Head of caudate nucleus (tissue), 42 donors: ENCODE data around the gene LRRC45.

ENCODE experiments used
- DNase-seq, 42 donors: peaks; one replicate each; pipeline versions ENCODE4 v3.0.0 to v3.0.0-alpha.2; 2020 to 2021; ENCODE audit warnings: mixed read lengths in 7 of 42
- intact Hi-C: fragments of 100-400 bp; cut with DNase I; formaldehyde crosslinking; loops from one replicate; pipeline ENCODE4 v1.15.0; 2022

The LRRC45 gene

DNA sequence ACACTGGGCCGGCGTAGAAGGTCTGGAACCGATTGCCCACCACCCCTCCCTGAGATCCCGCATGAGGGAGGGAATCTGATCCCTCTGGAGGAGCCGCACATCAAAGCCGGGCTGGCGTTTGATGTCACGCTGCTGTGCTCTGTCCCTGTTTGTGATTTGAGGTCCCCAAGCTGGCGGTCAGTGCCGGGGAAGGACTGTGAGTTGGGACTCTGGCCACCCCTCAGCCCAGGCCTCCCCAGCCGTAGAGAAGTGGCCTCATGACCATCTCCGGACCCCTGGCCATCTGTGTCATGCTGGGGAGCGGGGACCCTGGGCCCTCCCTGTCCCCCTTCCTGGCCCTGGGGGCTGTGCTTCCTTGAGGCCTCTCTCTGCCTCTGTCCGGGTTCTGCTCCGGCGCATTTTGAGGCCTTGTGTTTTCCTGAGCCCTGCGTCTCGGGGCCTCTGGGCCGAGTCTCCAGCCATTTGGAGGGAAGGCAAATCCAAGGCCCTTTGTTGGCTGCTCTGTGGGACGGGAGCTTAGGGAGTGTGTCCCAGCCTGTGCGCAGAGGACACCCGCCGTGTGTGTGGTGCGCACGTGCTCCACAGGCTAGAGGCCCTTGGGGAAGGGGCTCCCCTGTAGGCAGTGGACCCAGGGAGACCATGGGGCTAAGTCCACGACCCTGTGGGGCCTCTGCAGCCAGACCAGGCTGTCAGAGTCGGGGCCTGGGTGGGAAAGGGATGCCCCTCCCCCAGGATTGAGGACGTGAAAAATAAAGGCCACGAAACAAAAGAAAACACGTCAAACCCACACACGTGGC lies 30.6 kb upstream of the LRRC45 start:
- no peak for DNase-seq

DNA sequence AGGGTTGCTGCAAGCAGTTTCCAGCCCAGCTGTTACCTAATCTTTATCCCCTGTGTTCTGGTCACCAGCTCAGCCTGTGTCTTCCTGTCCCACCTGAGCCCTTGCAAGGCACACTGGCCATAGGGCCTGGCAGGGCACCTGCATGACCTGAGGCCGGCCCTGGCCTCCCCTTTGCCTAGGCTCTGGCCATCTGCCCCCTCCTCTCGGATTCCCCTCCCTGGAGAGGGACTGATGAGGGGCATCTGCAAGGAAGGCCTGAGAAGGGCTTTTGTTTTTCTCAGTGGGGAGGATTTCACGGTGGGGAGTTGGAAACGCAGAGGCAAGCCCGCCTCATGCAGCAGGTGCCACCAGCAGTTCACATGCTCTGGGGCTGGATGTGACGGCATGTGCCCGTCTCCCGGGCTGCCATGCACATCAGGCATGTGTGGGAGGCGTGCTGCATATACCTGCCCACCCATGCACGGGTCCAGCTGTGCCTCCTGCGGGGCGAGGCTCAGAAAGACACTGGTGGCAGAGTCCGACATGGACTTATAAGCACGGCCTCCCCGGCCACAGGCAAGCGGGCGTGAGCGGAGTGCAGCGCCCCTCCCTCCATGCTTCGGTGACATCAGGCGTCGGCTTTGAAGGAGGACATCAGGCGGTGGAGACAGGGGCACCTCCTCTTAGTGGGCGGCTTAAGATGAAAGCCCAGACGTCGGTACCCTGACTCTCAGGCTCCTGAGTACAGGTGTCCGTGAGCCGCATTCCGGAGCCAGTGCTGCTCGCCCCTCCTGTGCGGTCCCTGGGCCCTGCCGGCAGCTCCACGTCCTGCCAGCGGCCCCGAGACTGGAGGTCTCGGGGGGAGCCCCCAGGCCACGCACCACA lies 29.1 kb upstream of the LRRC45 start:
- DNase-seq: peak in 10 of 42 donors; percentile 24 to 56 (median 36)
- intact Hi-C loops: no loop called here

More for the DNA sequence above, 30.6 kb upstream of the LRRC45 start:
- intact Hi-C loops: no loop called here

- peak in 2 of 42 donors; percentile 36 to 46 for DNase-seq
- intact Hi-C loops: no loop called here
These were observed 28.3 kb upstream of the LRRC45 start for GRCh38 chr17:81994593-81995462.

GRCh38 chr17:81995463-81996231 lies 27.5 kb upstream of the LRRC45 start:
- intact Hi-C loops: no loop called here
- DNase-seq: no peak

- intact Hi-C loops: no loop called here
- DNase-seq: no peak
These were observed 26.8 kb upstream of the LRRC45 start for GRCh38 chr17:81996232-81996756.

DNA sequence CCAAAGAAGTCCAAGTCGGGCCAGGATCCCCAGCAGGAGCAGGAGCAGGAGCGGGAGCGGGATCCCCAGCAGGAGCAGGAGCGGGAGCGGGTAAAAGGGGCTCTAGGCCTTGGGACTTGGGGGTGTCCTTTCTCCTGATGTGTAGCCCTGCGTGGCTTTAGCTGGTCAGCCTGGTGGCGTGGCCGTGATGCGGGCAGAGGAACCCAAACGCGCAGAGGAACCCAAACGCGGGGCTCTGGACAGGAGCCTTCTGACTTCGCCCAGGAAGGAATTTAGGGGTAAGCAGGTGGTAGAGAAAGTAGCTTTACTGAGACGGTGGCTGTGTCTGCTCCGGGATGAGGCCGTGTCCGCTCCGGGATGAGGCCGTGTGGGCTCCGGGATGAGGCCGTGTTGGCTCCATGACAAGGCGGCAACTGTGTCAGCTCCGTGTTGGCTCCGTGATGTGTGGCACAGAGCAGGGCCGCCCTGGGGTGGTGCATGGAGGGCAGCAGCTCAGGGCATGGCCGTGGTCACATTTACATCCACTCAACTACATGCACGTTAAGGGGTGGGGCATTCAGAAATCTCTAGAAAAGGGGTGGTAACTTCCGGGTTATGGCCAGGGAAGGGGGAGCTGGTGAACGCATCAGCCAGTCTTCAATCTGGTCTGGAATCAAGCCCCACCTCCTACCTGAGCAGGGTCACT lies 26.2 kb upstream of the LRRC45 start:
- intact Hi-C loops: no loop called here
- DNase-seq: no peak

DNA sequence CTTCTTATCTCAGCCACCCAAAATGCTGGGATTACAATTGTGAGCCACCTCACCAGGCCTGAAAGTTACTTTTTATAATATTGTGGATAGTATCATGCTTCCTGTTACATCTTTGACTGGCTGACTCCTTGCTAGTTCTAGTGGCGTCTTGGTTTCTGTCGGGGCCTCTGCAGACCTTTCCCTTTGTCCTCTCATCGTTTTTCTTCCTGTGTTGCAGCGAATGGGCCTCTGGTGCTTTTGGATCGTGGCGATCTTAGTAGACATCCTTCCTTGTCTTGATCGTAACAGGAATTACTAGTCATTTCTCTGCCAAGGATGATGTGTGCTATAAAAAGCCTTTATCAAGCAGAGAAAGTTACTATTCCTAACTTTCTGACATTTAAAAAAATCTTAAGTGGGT lies 24.9 kb upstream of the LRRC45 start:
- intact Hi-C loops: no loop called here
- no peak for DNase-seq

- DNase-seq: no peak
- intact Hi-C loops: no loop called here
These were observed 24.2 kb upstream of the LRRC45 start for GRCh38 chr17:81998691-81999438.

GRCh38 chr17:81999587-81999975 lies 23.5 kb upstream of the LRRC45 start:
- intact Hi-C loops: no loop called here
- no peak for DNase-seq

GRCh38 chr17:81999976-82000802 lies 22.9 kb upstream of the LRRC45 start:
- intact Hi-C loops: no loop called here
- no peak for DNase-seq

DNA sequence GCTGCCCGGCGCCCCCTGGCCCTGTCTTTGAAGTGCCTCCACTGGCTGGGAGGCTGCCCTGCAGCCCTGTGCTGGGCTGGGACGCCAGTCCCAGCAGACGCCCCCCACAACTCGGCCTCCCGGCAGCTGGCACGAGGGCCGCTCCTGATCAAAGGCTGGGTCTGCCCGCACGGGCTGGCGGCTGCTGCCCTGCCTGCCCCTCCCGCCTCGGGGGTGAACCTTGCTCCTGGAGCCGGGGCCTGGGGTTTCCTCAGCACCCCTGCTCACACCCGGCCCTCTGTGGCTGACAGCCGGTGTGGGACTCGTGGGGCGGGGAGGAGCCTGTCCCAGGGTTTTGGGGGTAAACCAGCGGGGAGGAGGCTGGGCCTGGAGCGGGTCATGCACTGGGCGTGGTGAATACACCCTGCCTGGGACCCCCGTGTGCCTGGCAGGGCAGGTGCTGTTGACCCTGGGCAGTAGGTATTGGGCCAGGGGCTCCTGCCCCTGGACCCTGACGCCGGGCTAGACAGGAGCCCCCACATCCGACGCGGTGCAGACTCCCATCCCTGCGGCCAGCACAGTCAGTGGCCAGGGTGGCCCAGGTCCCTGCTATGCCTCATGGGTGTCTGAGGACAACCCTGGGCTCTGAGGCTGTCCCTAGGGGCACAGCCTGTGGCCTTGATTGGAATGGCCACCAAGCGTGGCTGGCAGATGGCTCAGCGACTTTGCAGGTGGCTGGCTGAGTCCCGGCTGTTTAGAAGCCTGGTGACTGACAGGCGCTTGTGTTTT lies 22.1 kb upstream of the LRRC45 start:
- no peak for DNase-seq
- intact Hi-C loops: no loop called here

GRCh38 chr17:82001571-82002056 lies 21.5 kb upstream of the LRRC45 start:
- intact Hi-C loops: no loop called here

DNA sequence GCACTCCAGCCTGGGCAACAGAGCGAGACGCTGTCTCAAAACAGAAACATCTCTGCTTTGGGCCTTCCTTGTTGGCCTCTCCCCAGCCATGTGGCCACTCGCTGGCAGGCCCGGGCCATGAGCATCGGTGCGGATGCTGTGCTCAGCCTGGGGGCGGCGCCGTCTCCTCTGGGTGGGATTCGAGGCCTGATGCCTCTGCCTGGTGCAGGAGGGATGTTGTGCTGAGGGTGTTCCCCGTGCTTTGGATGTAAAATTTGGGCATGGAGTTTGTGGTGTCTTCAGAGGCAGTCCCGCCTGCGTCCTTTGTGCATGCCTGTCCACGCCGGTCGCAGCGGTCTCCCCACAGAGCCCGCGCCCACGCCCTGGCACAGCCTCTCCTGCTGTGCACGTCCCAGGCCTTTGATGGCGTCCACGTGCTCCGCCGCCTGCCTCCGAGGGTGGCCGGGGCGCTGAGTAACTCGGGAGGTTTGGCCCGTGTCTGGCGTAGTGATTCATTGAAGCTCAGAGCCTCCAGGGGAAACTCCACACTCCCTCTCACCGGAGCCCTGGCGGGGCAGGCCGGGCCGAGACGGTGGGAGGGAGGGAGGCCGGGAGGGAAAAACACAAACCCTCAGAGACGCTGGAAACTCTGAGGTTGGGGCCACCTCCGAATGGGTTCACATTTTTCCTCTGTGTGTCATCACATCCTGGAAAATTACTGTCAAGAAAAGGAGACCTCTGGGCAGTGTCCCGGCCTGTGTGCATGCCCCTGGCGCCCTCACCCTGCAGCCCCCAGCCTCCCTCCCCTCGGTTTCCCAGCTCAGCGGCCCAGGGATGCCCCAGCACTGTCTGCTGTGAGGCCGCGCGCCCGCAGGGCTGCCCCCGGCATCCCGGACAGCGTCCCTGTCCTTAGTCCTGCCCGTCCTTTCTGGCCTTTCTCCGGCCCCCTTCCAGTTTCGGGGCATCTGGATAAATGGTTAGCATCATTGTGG lies 19.4 kb upstream of the LRRC45 start:
- intact Hi-C loops: no loop called here
- DNase-seq: peak in 2 of 42 donors; percentile 38 to 49

More at GRCh38 chr17:82001571-82002056, 21.5 kb upstream of the LRRC45 start:
- no peak for DNase-seq
